K562 (cell line): ENCODE measurements around the gene KLHL24. TPM values are rescaled to one million over a fixed set of nuclear protein-coding genes. Genes with fewer than 3 reads are reported as not detected.
A peak's percentile ranks its signal among the peaks of the same experiment; 100 is the strongest.

Experiments
- C11orf30 ChIP-seq: fragments of 450-650 bp; IDR thresholded peaks from 2 replicates; pipeline ENCODE4 v1.6.1; 2016; ENCODE audit warnings: low read depth, mild to moderate bottlenecking
- CBFA2T3 ChIP-seq: fragments of 450-650 bp; IDR thresholded peaks from 2 replicates; pipeline ENCODE4 v1.6.1; 2017
- ZNF224 ChIP-seq: sonication (generic); formaldehyde crosslinking; IDR thresholded peaks from 2 replicates; pipeline ENCODE4 v1.8.0; 2022; ENCODE audit warnings: mild to moderate bottlenecking, missing genetic modification reagents
- ZNF592 ChIP-seq: fragments of 450-650 bp; IDR thresholded peaks from 2 replicates; pipeline ENCODE4 v1.6.1; 2017; ENCODE audit warnings: antibody characterized with exemption, mild to moderate bottlenecking
- polyA plus RNA-seq, 8 experiments: library from polyadenylated mRNA; depleted of rRNA in 4 of 8; stranded (reverse) in 5 of 8; unstranded in 3 of 8; fragments of >200 nt; fragmentation: Nextera tagmentation in 2 of 8; fragmentation: Illumina TruSeq in 1 of 8; extraction: Ambion mirVana in 2 of 8; extraction: Trizol in 1 of 8; gene quantifications; 2 replicates each; pipeline versions ENCODE4 v1.2.1 to v1.2.3, GENCODE V29; 2011 to 2014; ENCODE audit warnings: inconsistent platforms in 1 of 8, missing spikeins in 1 of 8
- total RNA-seq, 7 experiments: library from RNA; depleted of rRNA in 6 of 7; stranded (reverse); fragments of >200 nt in 6 of 7; fragmentation: Illumina TruSeq in 2 of 7; extraction: Trizol in 2 of 7; gene quantifications; 2 replicates each; pipeline versions ENCODE4 v1.2.1 to v1.2.3, GENCODE V29; 2011 to 2021; ENCODE audit warnings: low replicate concordance in 1 of 7
- TF ChIP-seq, protein P1 (sequence below): fragments of 200-800 bp; sonication (Bioruptor generic); IDR thresholded peaks from 2 replicates; pipeline ENCODE4 v1.6.1; 2017; ENCODE audit warnings: missing genetic modification characterization, missing compliant biosample characterization
- TF ChIP-seq, protein P2 (sequence below): fragments of 250-450 bp; sonication (Bioruptor Pico); IDR thresholded peaks from 2 replicates; pipeline ENCODE4 v1.5.0; 2021

The KLHL24 gene
- total and polyA plus RNA-seq, 9 of the 15 experiments (the other 6 are each of a cell fraction or from before 2014, with no cell fraction given) = 3.3 to 21.2 (median 14.2) TPM

- TF ChIP-seq, protein P1, sequence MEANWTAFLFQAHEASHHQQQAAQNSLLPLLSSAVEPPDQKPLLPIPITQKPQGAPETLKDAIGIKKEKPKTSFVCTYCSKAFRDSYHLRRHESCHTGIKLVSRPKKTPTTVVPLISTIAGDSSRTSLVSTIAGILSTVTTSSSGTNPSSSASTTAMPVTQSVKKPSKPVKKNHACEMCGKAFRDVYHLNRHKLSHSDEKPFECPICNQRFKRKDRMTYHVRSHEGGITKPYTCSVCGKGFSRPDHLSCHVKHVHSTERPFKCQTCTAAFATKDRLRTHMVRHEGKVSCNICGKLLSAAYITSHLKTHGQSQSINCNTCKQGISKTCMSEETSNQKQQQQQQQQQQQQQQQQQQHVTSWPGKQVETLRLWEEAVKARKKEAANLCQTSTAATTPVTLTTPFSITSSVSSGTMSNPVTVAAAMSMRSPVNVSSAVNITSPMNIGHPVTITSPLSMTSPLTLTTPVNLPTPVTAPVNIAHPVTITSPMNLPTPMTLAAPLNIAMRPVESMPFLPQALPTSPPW (CRISPR knock-in tag) = no peak
- TF ChIP-seq ZNF592 (no peak), CBFA2T3 (peak; percentile 38; the same call in 1 of the 2 replicates), ZNF224 (no peak), C11orf30 (peak; percentile 18; the same call in 1 of the 2 replicates)
- TF ChIP-seq, protein P2, sequence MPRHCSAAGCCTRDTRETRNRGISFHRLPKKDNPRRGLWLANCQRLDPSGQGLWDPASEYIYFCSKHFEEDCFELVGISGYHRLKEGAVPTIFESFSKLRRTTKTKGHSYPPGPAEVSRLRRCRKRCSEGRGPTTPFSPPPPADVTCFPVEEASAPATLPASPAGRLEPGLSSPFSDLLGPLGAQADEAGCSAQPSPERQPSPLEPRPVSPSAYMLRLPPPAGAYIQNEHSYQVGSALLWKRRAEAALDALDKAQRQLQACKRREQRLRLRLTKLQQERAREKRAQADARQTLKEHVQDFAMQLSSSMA (CRISPR knock-in tag) = no peak
Measured at GRCh38 chr3:183619624-183620251, 15.7 kb upstream of the KLHL24 start (continued).
